NCI-H187 (cell line): ENCODE measurements around the gene LIPJ.

ENCODE experiments used
- DNase-seq, 2 experiments: peaks; one replicate each; lab custom pipeline; 2025; lab: John Stamatoyannopoulos, UW

Gene LIPJ

GRCh38 chr10:88594482-88594881, 7.9 kb downstream of the LIPJ start:
- DNase-seq, result no peak

- no peak for DNase-seq
Measured at GRCh38 chr10:88598055-88598454, 11.5 kb downstream of the LIPJ start.

- no peak for DNase-seq
Measured at GRCh38 chr10:88608052-88608732, 21.6 kb downstream of the LIPJ start.

GRCh38 chr10:88608780-88609179, 22.2 kb downstream of the LIPJ start:
- DNase-seq, result no peak

- no peak for DNase-seq
Measured at GRCh38 chr10:88616250-88616977, 29.9 kb downstream of the LIPJ start.

GRCh38 chr10:88617772-88618300, 31.3 kb downstream of the LIPJ start:
- DNase-seq, result no peak

- DNase-seq, result no peak
Measured at GRCh38 chr10:88618496-88618895, 31.9 kb downstream of the LIPJ start.

GRCh38 chr10:88620441-88620840, 33.9 kb downstream of the LIPJ start:
- no peak for DNase-seq

GRCh38 chr10:88623835-88624234, 37.3 kb downstream of the LIPJ start:
- DNase-seq, result no peak

- no peak for DNase-seq
Measured at GRCh38 chr10:88624840-88625239, 38.3 kb downstream of the LIPJ start.

GRCh38 chr10:88640186-88640585, 53.6 kb downstream of the LIPJ start:
- no peak for DNase-seq

- DNase-seq, result no peak
Measured at GRCh38 chr10:88642209-88642608, 55.6 kb downstream of the LIPJ start.

- no peak for DNase-seq
Measured at GRCh38 chr10:88642963-88643362, 56.4 kb downstream of the LIPJ start.

GRCh38 chr10:88647061-88647615, 60.6 kb downstream of the LIPJ start:
- no peak for DNase-seq

- DNase-seq, result no peak
Measured at GRCh38 chr10:88651101-88651551, 64.6 kb downstream of the LIPJ start.

- no peak for DNase-seq
Measured at GRCh38 chr10:88652616-88653015, 66.1 kb downstream of the LIPJ start.
